KMS-11 (cell line): ENCODE measurements around the gene RBM38.

Source experiments
- H2AFZ ChIP-seq: fragments of 200-600 bp; sonication (generic); 2 replicates; pipeline ENCODE4 v1.6.1; 2016; ENCODE audit warnings: antibody characterized with exemption, mixed run types, low read depth
- H3K27ac ChIP-seq: fragments of 200-600 bp; sonication (generic); 2 replicates; pipeline ENCODE4 v1.6.1; 2016; ENCODE audit warnings: mild to moderate bottlenecking, mixed run types
- H3K27me3 ChIP-seq: fragments of 200-600 bp; sonication (generic); 2 replicates; pipeline ENCODE4 v1.6.1; 2017; ENCODE audit warnings: mild to moderate bottlenecking, low read depth, mixed run types, moderate library complexity; ENCODE audit not compliant: insufficient read depth
- H3K36me3 ChIP-seq: fragments of 200-600 bp; sonication (generic); 2 replicates; pipeline ENCODE4 v1.6.1; 2017; ENCODE audit warnings: mild to moderate bottlenecking, mixed run types; ENCODE audit not compliant: insufficient read depth
- H3K4me1 ChIP-seq: fragments of 200-600 bp; sonication (generic); 2 replicates; pipeline ENCODE4 v1.6.1; 2016; ENCODE audit warnings: mild to moderate bottlenecking, low read depth, mixed run types; ENCODE audit not compliant: poor library complexity, severe bottlenecking
- H3K4me2 ChIP-seq: fragments of 200-600 bp; sonication (generic); 2 replicates; pipeline ENCODE4 v1.7.0; 2016; ENCODE audit warnings: mild to moderate bottlenecking, mixed run types
- H3K4me3 ChIP-seq: fragments of 200-600 bp; sonication (generic); IDR thresholded peaks from 2 replicates; pipeline ENCODE4 v1.6.1; 2017; ENCODE audit warnings: low read depth, low read length, mixed read lengths; ENCODE audit not compliant: insufficient read depth
- H3K79me2 ChIP-seq: fragments of 200-600 bp; sonication (generic); 2 replicates; pipeline ENCODE4 v1.6.1; 2016; ENCODE audit warnings: low read depth, mixed run types; ENCODE audit not compliant: insufficient read depth
- H3K9ac ChIP-seq: fragments of 200-600 bp; sonication (generic); 2 replicates; pipeline ENCODE4 v1.6.1; 2016; ENCODE audit warnings: mild to moderate bottlenecking, mixed run types
- H4K20me1 ChIP-seq: fragments of 200-600 bp; sonication (generic); 2 replicates; pipeline ENCODE4 v1.6.1; 2016; ENCODE audit warnings: mild to moderate bottlenecking, mixed run types; ENCODE audit not compliant: insufficient read depth
- CTCF ChIP-seq: fragments of 200-600 bp; sonication (generic); conservative IDR thresholded peaks from 2 replicates; pipeline ENCODE4 v1.6.1; 2017; ENCODE audit warnings: low read depth, mild to moderate bottlenecking, antibody characterized with exemption, low read length, moderate library complexity, mixed read lengths

Gene RBM38

GRCh38 chr20:57396984-57397692 lies 5.9 kb downstream of the RBM38 start:
- no peak for TF ChIP-seq CTCF
- Histone ChIP-seq H3K9ac (peak overlapping the region; percentile 46; the same call in 1 of the 2 replicates), H3K27ac (peak overlapping the region; percentile 82), H2AFZ (no peak overlapping the region), H3K27me3 (no peaks in the 10 kb centered on the region), H3K4me1 (peaks cover 84% of the 10 kb centered on the region), H3K79me2 (peaks cover 91% of the 10 kb centered on the region), H3K4me3 (no peak overlapping the region), H3K36me3 (peaks cover 7% of the 10 kb centered on the region), H4K20me1 (peaks cover 32% of the 10 kb centered on the region), H3K4me2 (peak overlapping the region; percentile 94)

- H3K27ac ChIP-seq = peak overlapping the region; percentile 82
- H3K4me2 ChIP-seq = peak overlapping the region; percentile 94
- H3K4me1 ChIP-seq = peaks cover 84% of the 10 kb centered on the region
- peaks cover 7% of the 10 kb centered on the region for H3K36me3 ChIP-seq
- no peak overlapping the region for H3K4me3 ChIP-seq
- peak overlapping the region; percentile 46; the same call in 1 of the 2 replicates for H3K9ac ChIP-seq
- peaks cover 30% of the 10 kb centered on the region for H4K20me1 ChIP-seq
- peaks cover 90% of the 10 kb centered on the region for H3K79me2 ChIP-seq
- no peak overlapping the region for H2AFZ ChIP-seq
- H3K27me3 ChIP-seq = no peaks in the 10 kb centered on the region
- TF ChIP-seq CTCF = no peak
These were observed 6.5 kb downstream of the RBM38 start for GRCh38 chr20:57397693-57398108.

- peaks cover 35% of the 10 kb centered on the region for H4K20me1 ChIP-seq
- H3K79me2 ChIP-seq = peaks cover 90% of the 10 kb centered on the region
These were observed 7.1 kb downstream of the RBM38 start for GRCh38 chr20:57398231-57398821.

GRCh38 chr20:57398901-57399535 lies 7.8 kb downstream of the RBM38 start:
- Histone ChIP-seq H3K27ac (peak overlapping the region; percentile 82), H3K79me2 (peaks cover 90% of the 10 kb centered on the region), H3K4me3 (no peak overlapping the region), H4K20me1 (peaks cover 42% of the 10 kb centered on the region), H3K27me3 (no peaks in the 10 kb centered on the region), H3K36me3 (peaks cover 7% of the 10 kb centered on the region), H3K9ac (peak overlapping the region; percentile 46; the same call in 1 of the 2 replicates), H3K4me1 (peaks cover 75% of the 10 kb centered on the region), H2AFZ (no peak overlapping the region), H3K4me2 (peak overlapping the region; percentile 94)
- TF ChIP-seq CTCF = no peak

More at GRCh38 chr20:57398231-57398821, 7.1 kb downstream of the RBM38 start:
- Histone ChIP-seq H3K27me3 (no peaks in the 10 kb centered on the region), H3K4me3 (no peak overlapping the region), H3K4me2 (peak overlapping the region; percentile 94), H2AFZ (no peak overlapping the region), H3K9ac (peak overlapping the region; percentile 46; the same call in 1 of the 2 replicates), H3K36me3 (peaks cover 7% of the 10 kb centered on the region), H3K4me1 (peaks cover 81% of the 10 kb centered on the region), H3K27ac (peak overlapping the region; percentile 82)
- no peak for TF ChIP-seq CTCF
